Measurements from ENCODE around the gene CERS4.

DNA sequence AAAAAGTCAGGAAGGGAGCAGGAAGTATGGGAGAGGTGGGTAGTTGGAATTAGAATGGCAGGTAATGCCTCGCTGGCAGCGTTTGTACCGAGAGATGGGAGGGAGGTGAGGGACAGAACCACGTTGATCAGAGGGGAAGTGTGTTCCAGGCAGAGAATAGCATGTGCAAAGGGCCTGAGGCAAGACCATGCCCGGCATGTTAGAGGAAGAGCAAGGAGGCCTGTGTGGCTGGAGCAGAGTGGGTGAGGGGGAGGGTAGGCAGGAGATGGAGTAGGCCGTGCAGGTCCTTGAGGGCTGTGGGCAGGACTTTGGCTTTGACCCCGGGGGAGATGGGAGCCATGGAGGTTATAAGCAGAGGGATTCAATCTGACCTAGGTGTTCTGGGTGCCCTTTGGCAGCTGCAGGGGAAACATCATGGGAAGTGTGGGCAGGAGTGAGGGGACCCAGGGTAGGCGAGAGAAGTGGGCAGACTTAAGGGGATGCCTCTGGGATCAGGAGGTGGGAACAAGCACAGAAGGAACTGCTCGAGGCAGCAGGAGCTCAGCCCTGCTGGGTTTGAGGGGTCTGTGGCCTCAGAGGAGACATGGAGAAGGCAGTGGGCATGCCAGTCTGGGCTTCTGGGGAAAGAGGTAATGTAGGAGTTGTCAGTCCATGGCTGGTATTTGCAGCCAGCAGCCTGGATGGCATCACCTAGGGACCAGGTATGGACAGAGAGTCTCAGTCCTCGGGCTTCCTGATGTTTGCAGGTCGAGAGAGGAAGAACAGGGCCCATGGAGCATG lies 50.2 kb downstream of the CERS4 start:
- TF ChIP-seq, protein P1, sequence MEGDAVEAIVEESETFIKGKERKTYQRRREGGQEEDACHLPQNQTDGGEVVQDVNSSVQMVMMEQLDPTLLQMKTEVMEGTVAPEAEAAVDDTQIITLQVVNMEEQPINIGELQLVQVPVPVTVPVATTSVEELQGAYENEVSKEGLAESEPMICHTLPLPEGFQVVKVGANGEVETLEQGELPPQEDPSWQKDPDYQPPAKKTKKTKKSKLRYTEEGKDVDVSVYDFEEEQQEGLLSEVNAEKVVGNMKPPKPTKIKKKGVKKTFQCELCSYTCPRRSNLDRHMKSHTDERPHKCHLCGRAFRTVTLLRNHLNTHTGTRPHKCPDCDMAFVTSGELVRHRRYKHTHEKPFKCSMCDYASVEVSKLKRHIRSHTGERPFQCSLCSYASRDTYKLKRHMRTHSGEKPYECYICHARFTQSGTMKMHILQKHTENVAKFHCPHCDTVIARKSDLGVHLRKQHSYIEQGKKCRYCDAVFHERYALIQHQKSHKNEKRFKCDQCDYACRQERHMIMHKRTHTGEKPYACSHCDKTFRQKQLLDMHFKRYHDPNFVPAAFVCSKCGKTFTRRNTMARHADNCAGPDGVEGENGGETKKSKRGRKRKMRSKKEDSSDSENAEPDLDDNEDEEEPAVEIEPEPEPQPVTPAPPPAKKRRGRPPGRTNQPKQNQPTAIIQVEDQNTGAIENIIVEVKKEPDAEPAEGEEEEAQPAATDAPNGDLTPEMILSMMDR (IDR thresholded peaks at IDR 0.05; ENCODE audit: insufficient read depth, low read length, poor library complexity, severe bottlenecking): no peak
- TF ChIP-seq EZH2phosphoT487 (conservative IDR thresholded peaks at IDR 0.05; ENCODE audit: low read length): no peak

Measured in SU-DHL-6 (cell line).